ENCODE data around the gene PELI1.

The PELI1 gene

GRCh38 chr2:64153811-64154210, 9.6 kb upstream of the PELI1 start:
- ATAC-seq = no peak

GRCh38 chr2:64151476-64151875, 7.3 kb upstream of the PELI1 start:
- ATAC-seq = no peak

GRCh38 chr2:64145714-64146113, 1.5 kb upstream of the PELI1 start:
- ATAC-seq = no peak

GRCh38 chr2:64145119-64145518, 899 bp upstream of the PELI1 start:
- ATAC-seq = no peak

- peak; percentile 8 to 9 for ATAC-seq
Observed at GRCh38 chr2:64143169-64144056, 807 bp downstream of the PELI1 start.

GRCh38 chr2:64142741-64143168, 1.5 kb downstream of the PELI1 start:
- ATAC-seq = no peak

- ATAC-seq = no peak
Observed at GRCh38 chr2:64141674-64142405, 2.4 kb downstream of the PELI1 start.

- ATAC-seq = no peak
Observed at GRCh38 chr2:64140665-64141200, 3.5 kb downstream of the PELI1 start.

- ATAC-seq = no peak
Observed at GRCh38 chr2:64139956-64140355, 4.3 kb downstream of the PELI1 start.

- ATAC-seq = no peak
Observed at GRCh38 chr2:64137996-64138395, 6.2 kb downstream of the PELI1 start.

GRCh38 chr2:64137567-64137966, 6.7 kb downstream of the PELI1 start:
- ATAC-seq = no peak

GRCh38 chr2:64135421-64135820, 8.8 kb downstream of the PELI1 start:
- ATAC-seq = peak; percentile 47 to 48

- ATAC-seq = peak; percentile 18 to 28
Observed at GRCh38 chr2:64134813-64135212, 9.4 kb downstream of the PELI1 start.

- ATAC-seq = peak; percentile 71 to 73
Observed at GRCh38 chr2:64133828-64134227, 10.4 kb downstream of the PELI1 start.

GRCh38 chr2:64133354-64133753, 10.9 kb downstream of the PELI1 start:
- peak in 1 of 2 donors; percentile 15 for ATAC-seq

- no peak for ATAC-seq
Observed at GRCh38 chr2:64130333-64130732, 13.9 kb downstream of the PELI1 start.

- ATAC-seq = peak; percentile 32 to 55
Observed at GRCh38 chr2:64128943-64129391, 15.3 kb downstream of the PELI1 start.

- no peak for ATAC-seq
Observed at GRCh38 chr2:64128406-64128805, 15.8 kb downstream of the PELI1 start.

GRCh38 chr2:64127119-64127518, 17.1 kb downstream of the PELI1 start:
- no peak for ATAC-seq

- no peak for ATAC-seq
Observed at GRCh38 chr2:64126601-64127000, 17.6 kb downstream of the PELI1 start.

GRCh38 chr2:64124571-64124970, 19.6 kb downstream of the PELI1 start:
- ATAC-seq = no peak

GRCh38 chr2:64124168-64124567, 20.1 kb downstream of the PELI1 start:
- ATAC-seq = no peak

- no peak for ATAC-seq
Observed at GRCh38 chr2:64123740-64124139, 20.5 kb downstream of the PELI1 start.

- ATAC-seq = no peak
Observed at GRCh38 chr2:64122358-64122757, 21.9 kb downstream of the PELI1 start.

Data from activated CD4-positive, CD25-positive, alpha-beta regulatory T cell treated with anti-CD3 and anti-CD28 coated beads, Interleukin-2, amount 50 U/mL, for 24 hours (primary cell).